ENCODE data around the gene MAF.

GRCh38 chr16:79593754-79594153 is 6.8 kb downstream of the MAF start:
- no peak for TF ChIP-seq YY1 (IDR thresholded peaks at IDR 0.05; ENCODE audit: insufficient read depth, insufficient read length)
- TF ChIP-seq SUZ12 (IDR thresholded peaks at IDR 0.05; ENCODE audit: extremely low read depth, insufficient read depth, insufficient read length), result no peak
- no peak for TF ChIP-seq ZNF274 (IDR thresholded peaks at IDR 0.05; ENCODE audit: low read depth, low read length)

All from NT2/D1 (cell line).